ENCODE measurements around the gene FAM221B.

The FAM221B gene

GRCh38 chr9:35828716-35829083 lies at the start of gene FAM221B:
FAM221B (minus strand) TSS chr9:35828732; CDS start chr9:35826161, 2,571 bp downstream.
- no peak for DNase-seq (ENCODE audit: low spot score)

GRCh38 chr9:35872505-35872904 lies 44.0 kb upstream of the FAM221B start:
- no peak for DNase-seq (ENCODE audit: low spot score)

GRCh38 chr9:35871545-35871944 lies 43.0 kb upstream of the FAM221B start:
- DNase-seq (ENCODE audit: low spot score), result no peak

- no peak for DNase-seq (ENCODE audit: low spot score)
Measured at GRCh38 chr9:35870351-35870923, 41.9 kb upstream of the FAM221B start, which contains the start of gene OR13J1. OR13J1 (minus strand) TSS chr9:35870401; CDS start chr9:35870401, 0 bp downstream.

GRCh38 chr9:35869621-35870216 lies 41.2 kb upstream of the FAM221B start:
- no peak for DNase-seq (ENCODE audit: low spot score)

GRCh38 chr9:35868933-35869332 lies 40.4 kb upstream of the FAM221B start:
- DNase-seq (ENCODE audit: low spot score), result no peak

GRCh38 chr9:35867538-35867937 lies 39.0 kb upstream of the FAM221B start:
- no peak for DNase-seq (ENCODE audit: low spot score)

GRCh38 chr9:35864695-35865255 lies 36.2 kb upstream of the FAM221B start:
- no peak for DNase-seq (ENCODE audit: low spot score)

GRCh38 chr9:35863583-35863982 lies 35.1 kb upstream of the FAM221B start:
- DNase-seq (ENCODE audit: low spot score), result no peak

- DNase-seq (ENCODE audit: low spot score), result no peak
Measured at GRCh38 chr9:35862328-35862727, 33.8 kb upstream of the FAM221B start.

GRCh38 chr9:35861161-35861897 lies 32.8 kb upstream of the FAM221B start:
- no peak for DNase-seq (ENCODE audit: low spot score)

GRCh38 chr9:35859990-35860339 lies 31.4 kb upstream of the FAM221B start:
- DNase-seq (ENCODE audit: low spot score), result no peak

- no peak for DNase-seq (ENCODE audit: low spot score)
Measured at GRCh38 chr9:35859310-35859989, 30.9 kb upstream of the FAM221B start.

GRCh38 chr9:35858458-35858857 lies 29.9 kb upstream of the FAM221B start:
- DNase-seq (ENCODE audit: low spot score), result no peak

GRCh38 chr9:35856882-35857281 lies 28.4 kb upstream of the FAM221B start:
- no peak for DNase-seq (ENCODE audit: low spot score)

- DNase-seq (ENCODE audit: low spot score), result no peak
Measured at GRCh38 chr9:35856206-35856605, 27.7 kb upstream of the FAM221B start.

- DNase-seq (ENCODE audit: low spot score), result no peak
Measured at GRCh38 chr9:35854091-35854762, 25.7 kb upstream of the FAM221B start.

GRCh38 chr9:35852876-35853865 lies 24.6 kb upstream of the FAM221B start:
- DNase-seq (ENCODE audit: low spot score), result no peak

- DNase-seq (ENCODE audit: low spot score), result no peak
Measured at GRCh38 chr9:35852267-35852815, 23.8 kb upstream of the FAM221B start.

- DNase-seq (ENCODE audit: low spot score), result no peak
Measured at GRCh38 chr9:35847792-35848572, 19.4 kb upstream of the FAM221B start.

Data from COLO829 (cell line).